OCI-LY7 (cell line): ENCODE data around the gene THEMIS.

Experiments used
- EZH2phosphoT487 ChIP-seq: fragments of 200-600 bp; sonication (generic); IDR thresholded peaks from 2 replicates; pipeline ENCODE4 v1.6.1; 2018; ENCODE audit warnings: low read depth, borderline replicate concordance, mild to moderate bottlenecking, mixed run types, antibody characterized with exemption, low read length, moderate library complexity, mixed read lengths
- TF ChIP-seq, protein P1 (sequence below): fragments of 200-600 bp; sonication (generic); conservative IDR thresholded peaks from 2 replicates; pipeline ENCODE4 v1.5.1; 2014; ENCODE audit warnings: mild to moderate bottlenecking, antibody characterized with exemption, low read length, moderate library complexity, mixed read lengths

DNA sequence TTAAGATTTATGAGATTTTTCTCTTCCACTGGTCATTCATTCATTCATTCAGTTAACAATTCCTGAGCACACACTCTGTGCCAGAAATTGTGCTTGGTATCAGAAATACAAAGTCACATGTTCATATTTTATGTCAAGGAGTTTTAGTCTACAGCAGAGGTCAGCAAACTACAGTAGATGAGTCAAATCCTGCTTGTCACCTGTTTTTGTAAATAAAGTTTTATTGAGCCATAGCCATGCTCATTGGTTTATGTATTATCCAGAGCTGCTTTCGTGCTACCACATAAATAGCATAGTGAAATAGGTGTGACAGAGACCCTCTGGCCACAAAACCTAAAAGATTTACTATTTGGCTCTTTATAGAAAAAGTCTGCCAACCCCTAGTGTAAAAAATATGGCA, 46.8 kb downstream of the THEMIS start:
- TF ChIP-seq, protein P1, sequence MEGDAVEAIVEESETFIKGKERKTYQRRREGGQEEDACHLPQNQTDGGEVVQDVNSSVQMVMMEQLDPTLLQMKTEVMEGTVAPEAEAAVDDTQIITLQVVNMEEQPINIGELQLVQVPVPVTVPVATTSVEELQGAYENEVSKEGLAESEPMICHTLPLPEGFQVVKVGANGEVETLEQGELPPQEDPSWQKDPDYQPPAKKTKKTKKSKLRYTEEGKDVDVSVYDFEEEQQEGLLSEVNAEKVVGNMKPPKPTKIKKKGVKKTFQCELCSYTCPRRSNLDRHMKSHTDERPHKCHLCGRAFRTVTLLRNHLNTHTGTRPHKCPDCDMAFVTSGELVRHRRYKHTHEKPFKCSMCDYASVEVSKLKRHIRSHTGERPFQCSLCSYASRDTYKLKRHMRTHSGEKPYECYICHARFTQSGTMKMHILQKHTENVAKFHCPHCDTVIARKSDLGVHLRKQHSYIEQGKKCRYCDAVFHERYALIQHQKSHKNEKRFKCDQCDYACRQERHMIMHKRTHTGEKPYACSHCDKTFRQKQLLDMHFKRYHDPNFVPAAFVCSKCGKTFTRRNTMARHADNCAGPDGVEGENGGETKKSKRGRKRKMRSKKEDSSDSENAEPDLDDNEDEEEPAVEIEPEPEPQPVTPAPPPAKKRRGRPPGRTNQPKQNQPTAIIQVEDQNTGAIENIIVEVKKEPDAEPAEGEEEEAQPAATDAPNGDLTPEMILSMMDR: no peak
- no peak for TF ChIP-seq EZH2phosphoT487
